ENCODE data around the gene GTPBP3. TPM values are rescaled to one million over a fixed set of nuclear protein-coding genes. Genes with fewer than 3 reads are reported as not detected.
"Not testable (repeated sequence)": the region's sequence is repeated elsewhere in the genome, so short reads cannot be mapped to it uniquely, and the experiment has no call there.

GTPBP3 gene
- polyA plus RNA-seq (2013, experiment 1 of 2; ENCODE audit: insufficient read length): 14.0 TPM
- polyA plus RNA-seq (2013, experiment 2 of 2; ENCODE audit: insufficient read length): 13.2 TPM

GRCh38 chr19:17336872-17337674, at the start of gene GTPBP3:
TSS of gene GTPBP3 (plus strand) at chr19:17337553. CDS start at chr19:17337612, 59 bp downstream.
- peak; percentile 98 for DNase-seq

GRCh38 chr19:17289489-17289888, 47.9 kb upstream of the GTPBP3 start:
- DNase-seq: peak; percentile 83

- peak; percentile 86 for DNase-seq
These were observed 44.9 kb upstream of the GTPBP3 start for GRCh38 chr19:17292301-17293074.

GRCh38 chr19:17293605-17294004, 43.7 kb upstream of the GTPBP3 start:
- DNase-seq: no peak

DNA sequence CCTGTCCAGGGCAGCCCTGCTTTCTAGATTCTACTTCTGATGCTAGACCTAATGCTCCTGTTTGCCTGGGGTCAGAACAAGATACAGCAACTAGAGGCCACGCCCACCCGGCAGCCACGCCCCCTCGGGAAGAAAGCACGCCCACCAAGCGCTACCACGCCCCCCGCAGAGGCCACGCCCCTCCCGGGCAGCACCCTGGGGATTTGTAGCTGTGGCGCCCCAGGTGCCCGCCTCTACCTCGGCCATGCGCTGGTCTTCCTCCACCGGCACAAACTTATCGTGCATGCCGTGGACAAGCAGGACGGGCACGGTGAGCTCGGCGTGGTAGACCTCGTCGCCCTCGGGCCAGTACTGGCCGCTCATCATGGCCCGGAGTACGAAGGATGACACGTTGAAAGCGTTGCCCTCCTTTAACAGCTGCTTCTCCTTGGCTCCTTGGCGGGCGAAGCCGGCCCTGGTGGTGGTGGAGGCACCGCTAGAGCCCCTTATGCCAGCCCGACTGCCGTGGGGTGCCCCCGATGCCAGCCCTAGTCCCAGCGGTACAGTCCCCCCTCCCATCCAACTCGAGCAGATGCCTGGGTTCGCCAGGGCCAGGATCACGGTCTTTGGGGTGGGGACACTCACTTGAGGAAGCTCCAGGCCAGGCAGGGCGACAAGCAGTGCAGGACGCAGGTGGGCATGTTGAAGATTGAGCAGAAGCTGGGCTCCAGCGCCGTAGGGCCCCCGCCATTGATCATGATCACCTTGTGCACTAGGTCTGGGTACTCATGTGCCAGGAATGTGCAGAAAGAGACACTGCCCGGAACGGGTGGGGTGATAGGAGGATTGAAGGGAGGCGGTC, 43.1 kb upstream of the GTPBP3 start:
- DNase-seq: no peak

- not testable (repeated sequence) for DNase-seq
These were observed 41.8 kb upstream of the GTPBP3 start for GRCh38 chr19:17295551-17295950.

- no peak for DNase-seq
These were observed 41.1 kb upstream of the GTPBP3 start for GRCh38 chr19:17296273-17296672.

DNA sequence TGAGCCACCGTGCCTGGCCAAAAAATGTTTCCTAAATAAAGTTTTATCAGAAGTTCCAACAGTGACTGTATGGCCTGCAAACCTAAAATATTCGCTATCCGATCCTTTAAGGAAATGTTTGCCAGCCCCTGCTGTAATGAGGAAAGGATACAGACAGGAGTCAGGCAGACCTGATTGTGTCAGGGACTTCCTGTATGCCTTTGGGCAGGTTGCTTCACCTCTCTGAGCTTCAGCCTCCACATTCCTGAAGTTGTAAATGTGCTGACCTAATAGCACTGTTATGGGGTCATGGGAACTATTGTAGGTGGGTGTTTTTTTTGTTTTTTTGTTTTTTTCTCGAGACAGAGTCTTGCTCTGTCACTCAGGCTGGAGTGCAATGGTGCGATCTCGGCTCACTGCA, 40.4 kb upstream of the GTPBP3 start:
- DNase-seq: no peak

- DNase-seq: no peak
These were observed 36.2 kb upstream of the GTPBP3 start for GRCh38 chr19:17300992-17301619.

- no peak for DNase-seq
These were observed 34.8 kb upstream of the GTPBP3 start for GRCh38 chr19:17302391-17303166.

DNA sequence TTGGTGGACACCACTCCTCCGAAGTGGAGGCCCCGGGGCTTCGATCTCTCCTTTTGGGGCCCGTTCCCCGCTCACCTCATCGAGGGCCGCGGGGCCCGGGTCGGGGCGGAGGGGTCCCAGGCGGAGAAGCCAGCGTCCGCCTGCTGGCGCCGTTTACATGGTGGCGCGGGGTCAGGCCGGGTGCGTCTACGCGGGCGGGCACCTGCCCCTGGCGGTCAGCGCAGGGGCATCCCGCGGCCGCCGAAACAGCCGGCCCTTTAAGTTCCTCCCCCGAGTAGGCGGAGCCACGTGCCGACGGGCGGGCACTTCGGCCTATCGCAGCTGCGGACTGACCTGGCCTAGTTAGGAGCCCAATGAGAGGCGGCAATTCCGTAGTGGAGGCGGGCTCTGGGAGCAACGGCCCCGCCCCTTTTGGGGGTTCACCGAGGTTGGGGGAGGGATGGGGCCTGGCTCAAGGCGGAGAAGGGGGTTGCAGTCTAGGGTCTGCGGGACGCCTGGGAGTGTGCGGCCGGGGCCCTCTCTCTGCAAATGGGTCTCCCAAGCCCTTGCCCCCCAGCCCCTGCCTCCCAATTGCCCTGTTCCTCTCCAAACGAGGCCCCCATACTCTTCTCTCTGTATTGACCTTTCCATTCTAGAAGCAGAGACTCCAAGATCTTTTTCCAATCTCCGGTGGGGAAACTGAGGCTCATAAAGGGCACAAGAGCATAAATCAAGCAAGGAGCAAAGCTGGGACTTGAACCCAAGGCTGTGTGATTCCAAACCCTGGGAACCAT, 34.0 kb upstream of the GTPBP3 start, which contains the start of gene ABHD8:
TSS of gene ABHD8 (minus strand) at position 259 of the 773 bp plus-strand sequence. CDS start 1,809 bp downstream, outside the sequence.
- DNase-seq: peak; percentile 94

- DNase-seq: no peak
These were observed 33.4 kb upstream of the GTPBP3 start for GRCh38 chr19:17303940-17304267.

- no peak for DNase-seq
These were observed 32.8 kb upstream of the GTPBP3 start for GRCh38 chr19:17304386-17305215.

DNA sequence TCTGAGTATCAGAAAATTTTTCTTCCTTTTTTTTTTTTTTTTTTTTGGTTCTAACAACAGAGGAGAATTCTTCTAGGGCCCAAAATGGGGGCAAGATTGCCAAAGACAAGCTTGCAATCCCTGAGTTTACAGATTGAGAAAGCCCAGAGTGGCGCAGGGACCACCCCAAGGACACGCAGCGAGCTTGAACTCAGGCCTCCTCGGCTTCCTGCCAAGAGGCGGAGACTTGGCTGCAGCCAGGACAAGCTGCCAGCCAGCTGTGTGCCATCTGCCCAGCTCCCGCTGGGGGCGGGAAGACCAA, 32.2 kb upstream of the GTPBP3 start:
- no peak for DNase-seq

DNA sequence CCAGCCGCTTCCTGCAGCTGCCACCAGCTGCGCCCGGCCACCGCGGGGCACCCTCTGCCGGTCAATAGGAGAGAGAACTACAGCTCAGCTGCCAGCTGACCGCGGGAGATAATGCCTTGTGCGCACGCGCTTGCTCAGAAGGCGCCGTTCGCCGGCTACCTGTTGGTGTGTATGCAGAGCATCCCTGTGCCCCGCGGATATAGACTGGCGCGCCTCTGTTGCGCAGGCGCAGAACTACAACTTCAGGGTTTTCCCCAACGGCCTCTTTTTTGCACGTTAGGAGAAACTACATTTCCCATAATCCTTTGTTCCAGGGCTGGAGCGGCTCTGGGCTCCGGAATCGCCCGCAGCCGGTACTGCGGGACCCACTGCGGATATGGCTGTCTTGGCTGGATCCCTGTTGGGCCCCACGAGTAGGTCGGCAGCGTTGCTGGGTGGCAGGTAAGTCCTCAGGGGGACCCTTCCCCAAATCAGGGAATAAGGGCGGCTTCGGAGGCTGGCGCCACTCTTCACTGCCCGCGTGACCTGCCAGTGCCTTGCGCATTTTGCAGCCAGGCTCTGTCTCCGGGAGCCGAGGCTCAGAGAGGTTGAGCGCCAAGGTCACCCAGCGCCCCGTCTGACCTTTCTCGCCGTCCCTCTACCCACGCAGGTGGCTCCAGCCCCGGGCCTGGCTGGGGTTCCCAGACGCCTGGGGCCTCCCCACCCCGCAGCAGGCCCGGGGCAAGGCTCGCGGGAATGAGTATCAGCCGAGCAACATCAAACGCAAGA, 31.7 kb upstream of the GTPBP3 start, which contains the start of gene MRPL34:
TSS of gene MRPL34 (plus strand) at position 356 of the 768 bp plus-strand sequence. CDS start at position 377, 21 bp downstream.
- DNase-seq: peak; percentile 98

- no peak for DNase-seq
These were observed 31.1 kb upstream of the GTPBP3 start for GRCh38 chr19:17306285-17306714.

- DNase-seq: no peak
These were observed 29.4 kb upstream of the GTPBP3 start for GRCh38 chr19:17307876-17308377.

- DNase-seq: peak; percentile 100
These were observed 28.0 kb upstream of the GTPBP3 start, which contains the start of gene DDA1 for GRCh38 chr19:17309198-17309964. TSS of gene DDA1 (plus strand) at chr19:17309563. CDS start at chr19:17309655, 92 bp downstream.
